Mucosa of rectum (tissue), 2 donors: Measurements from ENCODE around the gene SIM1.
A peak's percentile ranks its signal among the peaks of the same experiment; 100 is the strongest.

ENCODE experiments used
- H3K27ac ChIP-seq, 2 donors: one replicate each; pipeline ENCODE4 v1.7.0; 2013; ENCODE audit warnings: inconsistent platforms in 2 of 2, low read depth in 2 of 2, low read length in 2 of 2
- H3K27me3 ChIP-seq, 2 donors: one replicate each; pipeline ENCODE4 v1.7.0; 2013; ENCODE audit warnings: low read length in 2 of 2; ENCODE audit not compliant: control insufficient read depth in 2 of 2, insufficient read depth in 2 of 2
- H3K36me3 ChIP-seq, 2 donors: one replicate each; pipeline ENCODE4 v1.7.0; 2013; ENCODE audit warnings: low read length in 2 of 2; ENCODE audit not compliant: control insufficient read depth in 2 of 2, insufficient read depth in 2 of 2
- H3K4me1 ChIP-seq, 2 donors: one replicate each; pipeline ENCODE4 v1.7.0; 2013; ENCODE audit warnings: low read length in 2 of 2, mild to moderate bottlenecking in 1 of 2; ENCODE audit not compliant: control insufficient read depth in 2 of 2, insufficient read depth in 2 of 2
- H3K4me3 ChIP-seq, 2 donors: one replicate each; pipeline ENCODE4 v1.7.0; 2013; ENCODE audit warnings: low read length in 2 of 2
- H3K9ac ChIP-seq, 2 donors: one replicate each; pipeline ENCODE4 v1.7.0; 2013; ENCODE audit warnings: low read length in 2 of 2, low read depth in 1 of 2, mild to moderate bottlenecking in 1 of 2
- H3K9me3 ChIP-seq, 2 donors: one replicate each; pipeline ENCODE4 v1.7.0; 2013; ENCODE audit warnings: low read length in 2 of 2; ENCODE audit not compliant: control insufficient read depth in 2 of 2
- donor health status: healthy.
- donor health status: Normal muscosa, but diverticular disease.

SIM1 gene

GRCh38 chr6:100455230-100456124 is 9.2 kb downstream of the SIM1 start:
- H3K27ac ChIP-seq, result no peak overlapping the region
- H3K27me3 ChIP-seq, result peaks cover 84 to 85% of the 10 kb centered on the region in 2 donors

GRCh38 chr6:100454551-100455229 is 10.0 kb downstream of the SIM1 start:
- H3K9ac ChIP-seq, result no peak overlapping the region
- H3K27ac ChIP-seq, result no peak overlapping the region
- peaks cover 5 to 10% of the 10 kb centered on the region in 2 donors for H3K4me1 ChIP-seq
- H3K27me3 ChIP-seq, result peaks cover 78 to 85% of the 10 kb centered on the region in 2 donors
- no peak overlapping the region for H3K4me3 ChIP-seq
- H3K9me3 ChIP-seq, result peaks cover 0 to 6% of the 10 kb centered on the region in 2 donors
- H3K36me3 ChIP-seq, result no peaks in the 10 kb centered on the region

More at GRCh38 chr6:100455230-100456124, 9.2 kb downstream of the SIM1 start:
- H3K4me3 ChIP-seq, result peak overlapping the region; percentile 40 to 44
- H3K9me3 ChIP-seq, result peaks cover 0 to 6% of the 10 kb centered on the region in 2 donors
- no peaks in the 10 kb centered on the region for H3K36me3 ChIP-seq
- H3K9ac ChIP-seq, result no peak overlapping the region
- H3K4me1 ChIP-seq, result peaks cover 5 to 10% of the 10 kb centered on the region in 2 donors

- Histone ChIP-seq H3K27ac (no peak overlapping the region), H3K4me3 (no peak overlapping the region), H3K9me3 (peaks cover 0 to 6% of the 10 kb centered on the region in 2 donors), H3K9ac (no peak overlapping the region), H3K4me1 (peaks cover 5 to 10% of the 10 kb centered on the region in 2 donors), H3K36me3 (no peaks in the 10 kb centered on the region), H3K27me3 (peaks cover 75 to 86% of the 10 kb centered on the region in 2 donors)
These were observed 10.8 kb downstream of the SIM1 start for GRCh38 chr6:100453701-100454521.

- Histone ChIP-seq H3K9me3 (peaks cover 0 to 6% of the 10 kb centered on the region in 2 donors), H3K27ac (no peak overlapping the region), H3K27me3 (peaks cover 75 to 86% of the 10 kb centered on the region in 2 donors), H3K4me1 (peaks cover 5 to 6% of the 10 kb centered on the region in 2 donors), H3K36me3 (no peaks in the 10 kb centered on the region), H3K9ac (no peak overlapping the region), H3K4me3 (no peak overlapping the region)
These were observed 11.7 kb downstream of the SIM1 start for GRCh38 chr6:100452998-100453397.

GRCh38 chr6:100451577-100451976 is 13.1 kb downstream of the SIM1 start:
- Histone ChIP-seq H3K36me3 (no peaks in the 10 kb centered on the region), H3K9ac (no peak overlapping the region), H3K9me3 (peaks cover 0 to 1% of the 10 kb centered on the region in 2 donors), H3K4me3 (no peak overlapping the region), H3K27ac (no peak overlapping the region), H3K27me3 (peaks cover 74 to 86% of the 10 kb centered on the region in 2 donors), H3K4me1 (peaks cover 5 to 6% of the 10 kb centered on the region in 2 donors)

- no peaks in the 10 kb centered on the region for H3K4me1 ChIP-seq
- no peak overlapping the region for H3K9ac ChIP-seq
- H3K27me3 ChIP-seq, result peaks cover 64 to 82% of the 10 kb centered on the region in 2 donors
- H3K27ac ChIP-seq, result no peak overlapping the region
- H3K4me3 ChIP-seq, result no peak overlapping the region
- H3K9me3 ChIP-seq, result no peaks in the 10 kb centered on the region
- no peaks in the 10 kb centered on the region for H3K36me3 ChIP-seq
These were observed 15.5 kb downstream of the SIM1 start for GRCh38 chr6:100449239-100449691.

GRCh38 chr6:100447900-100448748 is 16.6 kb downstream of the SIM1 start:
- Histone ChIP-seq H3K27me3 (peaks cover 55 to 72% of the 10 kb centered on the region in 2 donors), H3K9me3 (no peaks in the 10 kb centered on the region), H3K4me3 (no peak overlapping the region), H3K36me3 (no peaks in the 10 kb centered on the region), H3K9ac (no peak overlapping the region), H3K4me1 (no peaks in the 10 kb centered on the region), H3K27ac (no peak overlapping the region)

- no peak overlapping the region for H3K27ac ChIP-seq
- H3K27me3 ChIP-seq, result peaks cover 46 to 64% of the 10 kb centered on the region in 2 donors
- no peaks in the 10 kb centered on the region for H3K36me3 ChIP-seq
- no peak overlapping the region for H3K4me3 ChIP-seq
- no peaks in the 10 kb centered on the region for H3K9me3 ChIP-seq
- H3K4me1 ChIP-seq, result no peaks in the 10 kb centered on the region
- H3K9ac ChIP-seq, result no peak overlapping the region
These were observed 17.4 kb downstream of the SIM1 start for GRCh38 chr6:100447081-100447899.
